GM12875 (cell line): Measurements from ENCODE around the gene DDO.

Experiments used
- H3K4me3 ChIP-seq: one replicate; pipeline ENCODE4 v1.5.1; 2011; ENCODE audit warnings: low read depth, low read length, control low read depth
- CTCF ChIP-seq: IDR thresholded peaks from 2 replicates; pipeline ENCODE4 v1.5.1; 2011; ENCODE audit warnings: low read depth, mild to moderate bottlenecking, control low read depth, inconsistent platforms, low read length, moderate library complexity, borderline replicate concordance; ENCODE audit not compliant: insufficient read depth

The DDO gene

GRCh38 chr6:110345025-110345424 lies 70.3 kb downstream of the DDO start:
- no peak overlapping the region for H3K4me3 ChIP-seq
- no peak for TF ChIP-seq CTCF

- no peak overlapping the region for H3K4me3 ChIP-seq
- no peak for TF ChIP-seq CTCF
Observed at GRCh38 chr6:110342759-110343158, 72.6 kb downstream of the DDO start.
